GM19467 (cell line): ENCODE measurements around the gene POU2AF2.

ENCODE experiments used
- ATAC-seq: cut with Tn5 transposase; IDR thresholded peaks from one replicate; pipeline ENCODE4 v1.9.1; 2021; ENCODE audit warnings: mild to moderate bottlenecking, moderate library complexity; ENCODE audit not compliant: unreplicated experiment

The POU2AF2 gene

GRCh38 chr11:111327908-111328624, 82.5 kb downstream of the POU2AF2 start:
- no peak for ATAC-seq

- ATAC-seq: no peak
Measured at GRCh38 chr11:111329306-111330204, 84.0 kb downstream of the POU2AF2 start.

GRCh38 chr11:111330234-111330893, 84.8 kb downstream of the POU2AF2 start:
- no peak for ATAC-seq

GRCh38 chr11:111331711-111332479, 86.4 kb downstream of the POU2AF2 start:
- ATAC-seq: no peak

GRCh38 chr11:111334532-111335502, 89.3 kb downstream of the POU2AF2 start:
- no peak for ATAC-seq

GRCh38 chr11:111335549-111335948, 90.0 kb downstream of the POU2AF2 start:
- no peak for ATAC-seq
